ENCODE results near the gene RNASEH2C. TPM values are rescaled to one million over a fixed set of nuclear protein-coding genes. Genes with fewer than 3 reads are reported as not detected.
"Not testable (repeated sequence)": the region's sequence is repeated elsewhere in the genome, so short reads cannot be mapped to it uniquely, and the experiment has no call there.

The RNASEH2C gene
- polyA plus RNA-seq, 1 experiment: 33.9 TPM

DNA sequence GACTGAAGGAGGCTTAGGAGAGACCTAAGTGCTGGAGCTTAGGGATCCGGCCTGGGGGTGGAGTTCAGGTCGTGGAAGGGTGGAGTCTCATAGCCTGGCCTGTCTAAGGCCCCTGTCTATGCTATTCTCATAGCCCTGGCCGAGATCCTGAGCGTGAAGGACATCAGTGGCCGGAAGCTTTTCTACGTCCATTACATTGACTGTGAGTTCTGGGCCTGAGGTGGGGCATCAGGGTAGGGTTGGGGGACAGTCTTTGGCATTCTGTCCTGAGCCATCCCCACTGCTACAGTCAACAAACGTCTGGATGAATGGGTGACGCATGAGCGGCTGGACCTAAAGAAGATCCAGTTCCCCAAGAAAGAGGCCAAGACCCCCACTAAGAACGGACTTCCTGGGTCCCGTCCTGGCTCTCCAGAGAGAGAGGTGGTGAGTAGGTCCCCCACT, 7.9 kb downstream of the RNASEH2C start:
- peaks cover 31% of the 10 kb centered on the region for H3K36me3 ChIP-seq (ENCODE audit: control insufficient read depth, insufficient read depth, low read length)
- no peaks in the 10 kb centered on the region for H3K27me3 ChIP-seq (ENCODE audit: control insufficient read depth, insufficient read depth, low read length)
- TF ChIP-seq CTCF (IDR thresholded peaks at IDR 0.05; ENCODE audit: insufficient read depth, low read depth, low read length): no peak
- DNase-seq (ENCODE audit: low read depth): no peak
- CTCF ChIA-PET: interaction anchor here (0.7 to 5.8 kb wide), 23 partner anchors 7 to 272 kb away, joined by 3 to 50 read pairs (median 6); partner anchors contain the start of genes AP5B1, CCDC85B, FIBP and MUS81
- peak overlapping the region; percentile 71 for H3K4me3 ChIP-seq (ENCODE audit: low read depth, low read length)
- POLR2A ChIA-PET: interaction anchor here (0.5 to 0.9 kb wide), 3 partner anchors 8 to 177 kb away, joined by 3 to 4 read pairs (median 3); partner anchors contain the start of gene RNASEH2C

- peaks cover 26% of the 10 kb centered on the region for H3K36me3 ChIP-seq (ENCODE audit: control insufficient read depth, insufficient read depth, low read length)
- H3K27me3 ChIP-seq (ENCODE audit: control insufficient read depth, insufficient read depth, low read length): no peaks in the 10 kb centered on the region
- peak; percentile 85 for DNase-seq (ENCODE audit: low read depth)
- TF ChIP-seq CTCF (IDR thresholded peaks at IDR 0.05; ENCODE audit: insufficient read depth, low read depth, low read length): peak; percentile 98
- CTCF ChIA-PET: interaction anchor here (0.7 to 5.8 kb wide), 58 partner anchors 8 to 338 kb away, joined by 3 to 50 read pairs (median 4); partner anchors contain the start of genes AP5B1, CCDC85B, FIBP and FOSL1
- POLR2A ChIA-PET: interaction anchor here (0.5 to 0.9 kb wide), 6 partner anchors 8 to 177 kb away, joined by 3 to 12 read pairs (median 3); partner anchors contain the start of gene RNASEH2C
- peak within 1 kb of the TSS; percentile 71 for H3K4me3 ChIP-seq (ENCODE audit: low read depth, low read length)
Measured at GRCh38 chr11:65711785-65712632, 8.6 kb downstream of the RNASEH2C start, which contains the start of gene KAT5. KAT5 (plus strand) TSS chr11:65712252; CDS start chr11:65712268, 16 bp downstream.

GRCh38 chr11:65710421-65710820, 10.2 kb downstream of the RNASEH2C start:
- POLR2A ChIA-PET: no interaction called here
- TF ChIP-seq CTCF (IDR thresholded peaks at IDR 0.05; ENCODE audit: insufficient read depth, low read depth, low read length): no peak
- CTCF ChIA-PET: interaction anchor here (1.0 to 5.8 kb wide), 11 partner anchors 17 to 321 kb away, joined by 3 to 50 read pairs (median 7); partner anchors contain the start of genes AP5B1, CCDC85B and FIBP
- no peak for DNase-seq (ENCODE audit: low read depth)
- peaks cover 20% of the 10 kb centered on the region for H3K36me3 ChIP-seq (ENCODE audit: control insufficient read depth, insufficient read depth, low read length)
- no peaks in the 10 kb centered on the region for H3K27me3 ChIP-seq (ENCODE audit: control insufficient read depth, insufficient read depth, low read length)
- H3K4me3 ChIP-seq (ENCODE audit: low read depth, low read length): no peak overlapping the region

- DNase-seq (ENCODE audit: low read depth): no peak
- Histone ChIP-seq H3K27me3 (ENCODE audit: control insufficient read depth, insufficient read depth, low read length) (no peaks in the 10 kb centered on the region), H3K36me3 (ENCODE audit: control insufficient read depth, insufficient read depth, low read length) (peaks cover 14% of the 10 kb centered on the region), H3K4me3 (ENCODE audit: low read depth, low read length) (no peak overlapping the region)
- CTCF ChIA-PET: interaction anchor here (1.2 to 5.8 kb wide), 3 partner anchors 69 to 124 kb away, joined by 3 to 50 read pairs (median 9); partner anchors contain the start of genes AP5B1 and SNX32
- POLR2A ChIA-PET: no interaction called here
- no peak for TF ChIP-seq CTCF (IDR thresholded peaks at IDR 0.05; ENCODE audit: insufficient read depth, low read depth, low read length)
Measured at GRCh38 chr11:65709661-65710060, 10.9 kb downstream of the RNASEH2C start.

DNA sequence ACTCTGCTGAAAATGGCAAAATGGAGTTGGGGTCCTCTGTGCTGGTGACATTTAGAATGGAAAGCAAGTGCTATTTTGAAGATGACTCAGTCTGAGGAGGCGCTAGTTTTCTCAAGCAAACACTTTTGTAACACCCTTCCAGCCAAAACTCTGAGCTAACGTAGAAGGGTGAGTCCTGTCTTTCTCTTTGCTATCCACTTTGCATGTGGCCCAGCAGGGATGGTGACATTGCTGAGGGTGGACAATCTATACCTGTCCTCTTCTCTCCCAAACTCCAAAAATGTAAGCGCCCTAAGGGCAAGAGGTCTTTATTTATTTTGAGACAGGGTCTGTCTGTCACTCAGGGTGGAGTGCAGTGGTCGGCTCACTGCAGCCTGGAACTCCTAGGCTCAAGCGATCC, 12.1 kb downstream of the RNASEH2C start:
- no peak for DNase-seq (ENCODE audit: low read depth)

GRCh38 chr11:65707002-65707401, 13.6 kb downstream of the RNASEH2C start:
- POLR2A ChIA-PET; DNase-seq (ENCODE audit: low read depth); H3K36me3 ChIP-seq (ENCODE audit: control insufficient read depth, insufficient read depth, low read length); H3K27me3 ChIP-seq (ENCODE audit: control insufficient read depth, insufficient read depth, low read length); H3K4me3 ChIP-seq (ENCODE audit: low read depth, low read length): not testable (repeated sequence)
- CTCF ChIA-PET: interaction anchor here (0.6 to 3.8 kb wide), 8 partner anchors 12 to 696 kb away, joined by 3 to 34 read pairs (median 4); no protein-coding TSS in a partner anchor

More for the DNA sequence above, 12.1 kb downstream of the RNASEH2C start:
- ChIA-PET POLR2A (no interaction called here), CTCF (interaction anchor here (1.1 to 5.8 kb wide), 5 partner anchors 21 to 175 kb away, joined by 3 to 50 read pairs (median 4); partner anchors contain the start of genes AP5B1 and SNX32)
- Histone ChIP-seq H3K36me3 (ENCODE audit: control insufficient read depth, insufficient read depth, low read length) (peaks cover 6% of the 10 kb centered on the region), H3K4me3 (ENCODE audit: low read depth, low read length) (no peak overlapping the region), H3K27me3 (ENCODE audit: control insufficient read depth, insufficient read depth, low read length) (peaks cover 2% of the 10 kb centered on the region; the same call in 1 of the 2 replicates)
- TF ChIP-seq CTCF (IDR thresholded peaks at IDR 0.05; ENCODE audit: insufficient read depth, low read depth, low read length): no peak

Measured in BJ (cell line).